ENCODE measurements around the gene MAP3K7.

DNA sequence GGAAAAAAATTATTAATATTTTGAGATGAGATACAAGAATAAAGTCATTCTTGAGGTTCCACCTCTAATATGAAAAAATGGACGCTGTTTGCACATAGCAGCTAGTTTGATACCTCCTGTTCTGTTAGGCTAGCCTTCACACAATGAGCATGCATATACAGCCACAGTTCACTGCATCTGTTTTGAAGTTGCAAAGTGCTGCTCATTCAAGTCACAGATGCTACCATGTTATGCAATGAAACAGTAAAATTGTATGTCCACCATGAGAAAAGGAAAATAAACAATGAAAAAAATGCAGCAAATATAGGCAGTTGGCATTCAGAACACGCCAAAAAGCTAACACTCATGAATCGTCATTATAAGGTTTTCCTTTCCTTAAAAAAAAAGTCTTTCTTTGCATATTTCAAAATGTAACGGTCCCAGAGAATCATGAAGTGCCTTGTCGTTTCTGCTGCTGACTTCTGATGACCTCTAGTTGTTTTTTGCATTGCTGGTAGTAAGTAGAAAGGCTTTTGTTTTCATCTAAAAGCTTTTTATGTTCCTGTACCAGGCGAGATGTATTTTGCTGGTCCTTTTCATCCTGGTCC, 70.7 kb downstream of the MAP3K7 start:
- TF ChIP-seq CTCF (IDR thresholded peaks at IDR 0.05 in 8 of 11, conservative IDR thresholded peaks at IDR 0.05 in 3 of 11) (no peak), POLR2A (IDR thresholded peaks at IDR 0.05) (no peak)
